K562 (cell line): ENCODE results near the gene TBC1D16. TPM values are rescaled to one million over a fixed set of nuclear protein-coding genes. Genes with fewer than 3 reads are reported as not detected.
A peak's percentile ranks its signal among the peaks of the same experiment; 100 is the strongest.

Source experiments
- ATAC-seq: fragments of 200-7000 bp; cut with Tn5 transposase; 3 replicates; pipeline ENCODE4 v1.9.1; 2020; ENCODE audit warnings: moderate library complexity
- BruUV-seq: library from RNA; stranded (reverse); fragments of 400-500 nt; replicated peaks from 2 replicates; lab custom pipeline; 2021; lab: Mats Ljungman, UMichigan
- CTCF ChIA-PET: fragments of 300-600 bp; formaldehyde crosslinking; extraction: SDS; loops from one replicate; lab custom pipeline; 2021; ENCODE audit warnings: low intra/inter-chr PET ratio; lab: Yijun Ruan, JAX
- POLR2A ChIA-PET: fragments of 300-600, 350-650 bp; sonication (Branson Sonifier 250); formaldehyde crosslinking; extraction: SDS; loops from one replicate; lab custom pipeline; 2021; ENCODE audit warnings: antibody characterized with exemption, inconsistent platforms; lab: Yijun Ruan, JAX
- DNase-seq, 4 experiments: peaks; one replicate each; pipeline versions ENCODE4 v3.0.0 to v3.0.0-alpha.2; 2011 to 2018; ENCODE audit warnings: low spot score in 3 of 4, mixed read lengths in 3 of 4; ENCODE audit errors: extremely low read depth in 1 of 4
- FAIRE-seq: peaks from 2 replicates; lab custom pipeline; 2011; peaks lifted over from hg19 to GRCh38; lab: Jason Lieb, UNC
- H2AFZ ChIP-seq: 2 replicates; pipeline ENCODE4 v1.6.0; 2011; ENCODE audit warnings: low read depth, low read length, control low read depth, inconsistent platforms
- H3K27ac ChIP-seq: fragments of 200-600 bp; 3 replicates; pipeline ENCODE4 v1.8.0; 2011; ENCODE audit warnings: low read depth, mild to moderate bottlenecking, control low read depth, inconsistent platforms, low read length, moderate library complexity, mixed read lengths; ENCODE audit errors: extremely low read depth
- H3K27me3 ChIP-seq, 2 experiments: fragments of 300-600 bp in 1 of 2; 2 replicates in 1 of 2; 3 replicates in 1 of 2; pipeline versions ENCODE4 v1.6.0 to v1.8.0; 2011; ENCODE audit warnings: inconsistent platforms in 2 of 2, low read length in 2 of 2, mild to moderate bottlenecking in 1 of 2, mixed read lengths in 1 of 2, moderate library complexity in 1 of 2; ENCODE audit not compliant: control insufficient read depth in 2 of 2, insufficient read depth in 2 of 2
- H3K36me3 ChIP-seq: fragments of 300-600 bp; 3 replicates; pipeline ENCODE4 v1.8.0; 2011; ENCODE audit warnings: mild to moderate bottlenecking, low read length, inconsistent platforms; ENCODE audit not compliant: control insufficient read depth, insufficient read depth
- H3K4me1 ChIP-seq, 2 experiments: fragments of 200-600 bp in 1 of 2; replicated peaks in 1 of 2; 2 replicates in 1 of 2; 3 replicates in 1 of 2; pipeline versions ENCODE4 v1.5.1 to v1.8.0; 2011; ENCODE audit warnings: inconsistent platforms in 2 of 2, low read length in 2 of 2, mild to moderate bottlenecking in 1 of 2, mixed read lengths in 1 of 2, moderate library complexity in 1 of 2; ENCODE audit not compliant: control insufficient read depth in 2 of 2, insufficient read depth in 2 of 2
- H3K4me2 ChIP-seq: 2 replicates; pipeline ENCODE4 v1.6.1; 2011; ENCODE audit warnings: low read length, control low read depth, inconsistent platforms, mixed read lengths; ENCODE audit not compliant: insufficient read depth
- H3K4me3 ChIP-seq: fragments of 200-600 bp; sonication (generic), shearing (Covaris generic); 2 replicates; pipeline ENCODE4 v1.5.1; 2016; ENCODE audit warnings: control low read depth, inconsistent platforms
- H3K79me2 ChIP-seq: fragments of 200-600 bp; 3 replicates; pipeline ENCODE4 v1.8.0; 2011; ENCODE audit warnings: low read length, inconsistent platforms; ENCODE audit not compliant: control insufficient read depth, insufficient read depth
- H3K9ac ChIP-seq, 2 experiments: 2 replicates each; pipeline versions ENCODE4 v1.6.0 to v1.6.1; 2011; ENCODE audit warnings: low read depth in 2 of 2, low read length in 2 of 2, control low read depth in 1 of 2, inconsistent platforms in 1 of 2, mild to moderate bottlenecking in 1 of 2, mixed read lengths in 1 of 2; ENCODE audit not compliant: insufficient read depth in 1 of 2
- H3K9me1 ChIP-seq: one replicate; pipeline ENCODE4 v1.6.0; 2011; ENCODE audit warnings: inconsistent platforms, mild to moderate bottlenecking, low read length, moderate library complexity; ENCODE audit not compliant: control insufficient read depth, insufficient read depth
- H3K9me3 ChIP-seq: replicated peaks from 2 replicates; pipeline ENCODE4 v1.5.1; 2011; ENCODE audit warnings: low read depth, low read length, inconsistent platforms; ENCODE audit not compliant: control insufficient read depth, insufficient read depth
- H4K20me1 ChIP-seq: replicated peaks from 2 replicates; pipeline ENCODE4 v1.6.1; 2011; ENCODE audit warnings: low read length, inconsistent platforms, mixed read lengths; ENCODE audit not compliant: control insufficient read depth, insufficient read depth
- CEBPB ChIP-seq: fragments of 450-650 bp; IDR thresholded peaks from 2 replicates; pipeline ENCODE4 v1.6.1; 2016; ENCODE audit warnings: missing genetic modification characterization, missing compliant biosample characterization
- CREM ChIP-seq: IDR thresholded peaks from 2 replicates; pipeline ENCODE4 v1.6.1; 2014; ENCODE audit warnings: antibody characterized with exemption, low read depth
- ZNF146 ChIP-seq: IDR thresholded peaks from one replicate; pipeline ENCODE4 v1.6.1; 2018; ENCODE audit warnings: missing compliant biosample characterization; ENCODE audit not compliant: unreplicated experiment
- ZSCAN29 ChIP-seq: fragments of 450-650 bp; IDR thresholded peaks from 2 replicates; pipeline ENCODE4 v1.6.1; 2017
- WGBS: fragments of 100-300 bp; shearing (Covaris generic); methylation state at CpG from one replicate; pipeline ENCODE4 v1.1.6; 2016; ENCODE audit warnings: low coverage, mixed read lengths; ENCODE audit not compliant: insufficient coverage; ENCODE audit errors: missing lambda C conversion rate; 5-methylcytosine and 5-hydroxymethylcytosine counted together
- in situ Hi-C: fragments of 300-500 bp; cut with MboI; formaldehyde crosslinking; loops from 4 replicates; pipeline ENCODE4 v1.15.0; 2018; ENCODE audit warnings: inconsistent platforms, mixed read lengths
- intact Hi-C: fragments of 100-400 bp; cut with micrococcal nuclease; formaldehyde crosslinking; loops from 2 replicates; pipeline ENCODE4 v1.14.2; 2022
- polyA plus RNA-seq, 8 experiments: library from polyadenylated mRNA; depleted of rRNA in 4 of 8; stranded (reverse) in 5 of 8; unstranded in 3 of 8; fragments of >200 nt; fragmentation: Nextera tagmentation in 2 of 8; fragmentation: Illumina TruSeq in 1 of 8; extraction: Ambion mirVana in 2 of 8; extraction: Trizol in 1 of 8; gene quantifications; 2 replicates each; pipeline versions ENCODE4 v1.2.1 to v1.2.3, GENCODE V29; 2011 to 2014; ENCODE audit warnings: inconsistent platforms in 1 of 8, missing spikeins in 1 of 8
- total RNA-seq, 7 experiments: library from RNA; depleted of rRNA in 6 of 7; stranded (reverse); fragments of >200 nt in 6 of 7; fragmentation: Illumina TruSeq in 2 of 7; extraction: Trizol in 2 of 7; gene quantifications; 2 replicates each; pipeline versions ENCODE4 v1.2.1 to v1.2.3, GENCODE V29; 2011 to 2021; ENCODE audit warnings: low replicate concordance in 1 of 7

The TBC1D16 gene
- total and polyA plus RNA-seq, 9 of the 15 experiments (the other 6 are each of a cell fraction or from before 2014, with no cell fraction given), result 0.01 to 0.20 (median 0.03) TPM; not detected in 1

DNA sequence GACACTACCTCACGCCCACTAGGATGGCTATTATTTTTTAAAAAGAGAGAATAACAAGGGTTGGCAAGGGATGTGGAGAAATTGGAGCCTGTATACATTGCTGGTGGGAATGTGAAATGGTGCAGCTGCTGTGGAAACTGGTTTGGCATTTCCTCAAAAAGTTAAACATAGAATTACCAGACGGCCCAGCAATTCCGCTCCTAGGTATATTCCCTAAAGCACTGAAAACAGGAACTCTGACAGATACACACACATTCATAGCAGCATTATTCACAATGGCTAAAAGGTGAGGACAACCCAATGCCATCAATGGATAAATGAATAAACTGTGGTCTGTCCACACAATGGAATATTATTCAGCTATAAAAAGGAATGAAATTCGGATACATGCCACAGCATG is 136.1 kb downstream of the TBC1D16 start:
- no peaks in the 10 kb centered on the region for H4K20me1 ChIP-seq
- 0% methylated on average over 4 of the region's 4 CpGs for WGBS
- peaks cover 36 to 44% of the 10 kb centered on the region in 2 experiments for H3K27me3 ChIP-seq
- no peak overlapping the region for H3K4me2 ChIP-seq
- in situ Hi-C loops (no loop called here), intact Hi-C loops (no loop called here)
- peaks cover 2% of the 10 kb centered on the region; the same call in 1 of the 2 replicates for H3K9me3 ChIP-seq
- TF ChIP-seq ZSCAN29 (no peak), ZNF146 (peak; percentile 16)
- no peak overlapping the region for H3K4me3 ChIP-seq
- FAIRE-seq (no peak), DNase-seq (no peak), ATAC-seq (no peak)
- H3K79me2 ChIP-seq, result no peaks in the 10 kb centered on the region
- H3K9ac ChIP-seq, result no peak overlapping the region
- H3K36me3 ChIP-seq, result no peaks in the 10 kb centered on the region
- H3K4me1 ChIP-seq, result no peaks in the 10 kb centered on the region
- no peaks in the 10 kb centered on the region for H3K9me1 ChIP-seq
- ChIA-PET POLR2A (interaction anchor here (0.9 kb wide), 1 partner anchor 63 kb away, joined by 3 read pairs; no protein-coding TSS in a partner anchor), CTCF (no interaction called here)
- no peak overlapping the region for H2AFZ ChIP-seq
- no peak overlapping the region for H3K27ac ChIP-seq
- no TSS peak for BruUV-seq

GRCh38 chr17:79897243-79898063 is 138.2 kb downstream of the TBC1D16 start:
- Histone ChIP-seq H2AFZ (no peak overlapping the region), H3K27ac (no peak overlapping the region), H3K27me3 (peaks cover 25 to 29% of the 10 kb centered on the region in 2 experiments; a peak in 4 of 5 replicates), H3K79me2 (no peaks in the 10 kb centered on the region), H3K4me3 (no peak overlapping the region), H3K4me2 (no peak overlapping the region), H3K36me3 (no peaks in the 10 kb centered on the region), H3K4me1 (no peaks in the 10 kb centered on the region), H3K9me1 (no peaks in the 10 kb centered on the region), H4K20me1 (peaks cover 2% of the 10 kb centered on the region; the same call in 1 of the 2 replicates), H3K9ac (no peak overlapping the region), H3K9me3 (peaks cover 2% of the 10 kb centered on the region; the same call in 1 of the 2 replicates)
- intact Hi-C loops, result no loop called here
- CTCF ChIA-PET, result no interaction called here
- ATAC-seq (no peak), FAIRE-seq (no peak), DNase-seq (no peak)
- in situ Hi-C loops, result no loop called here
- 0 out of 2 replicates have a peak, but pooled peaks have one; percentile 9 for TF ChIP-seq CREM
- no peak for TF ChIP-seq ZNF146
- TF ChIP-seq CEBPB (tag), result peak; percentile 23; the same call in 1 of the 2 replicates
- no TSS peak for BruUV-seq
- WGBS, result 0% methylated on average over 12 of the region's 12 CpGs
- POLR2A ChIA-PET, result no interaction called here
